HG02970 (cell line): ENCODE results near the gene AFTPH.

Source experiments
- ATAC-seq: cut with Tn5 transposase; IDR thresholded peaks from one replicate; pipeline ENCODE4 v1.9.1; 2021; ENCODE audit warnings: mild to moderate bottlenecking, moderate library complexity, moderate number of reproducible peaks; ENCODE audit not compliant: unreplicated experiment, low FRiP score

Gene AFTPH

GRCh38 chr2:64538764-64539433, 14.8 kb downstream of the AFTPH start:
- no peak for ATAC-seq

- no peak for ATAC-seq
Observed at GRCh38 chr2:64540615-64541014, 16.5 kb downstream of the AFTPH start.

- ATAC-seq = no peak
Observed at GRCh38 chr2:64541547-64541946, 17.4 kb downstream of the AFTPH start.

- ATAC-seq = no peak
Observed at GRCh38 chr2:64542071-64543007, 18.2 kb downstream of the AFTPH start.

- ATAC-seq = no peak
Observed at GRCh38 chr2:64543008-64543697, 19.0 kb downstream of the AFTPH start.

- ATAC-seq = no peak
Observed at GRCh38 chr2:64548761-64549160, 24.6 kb downstream of the AFTPH start.

GRCh38 chr2:64550042-64550441, 25.9 kb downstream of the AFTPH start:
- no peak for ATAC-seq

GRCh38 chr2:64551851-64552250, 27.7 kb downstream of the AFTPH start:
- ATAC-seq = no peak

GRCh38 chr2:64554117-64554516, 30.0 kb downstream of the AFTPH start:
- no peak for ATAC-seq

- ATAC-seq = no peak
Observed at GRCh38 chr2:64558445-64559081, 34.4 kb downstream of the AFTPH start.

GRCh38 chr2:64562148-64562784, 38.1 kb downstream of the AFTPH start:
- no peak for ATAC-seq

GRCh38 chr2:64563436-64563938, 39.4 kb downstream of the AFTPH start:
- no peak for ATAC-seq

GRCh38 chr2:64565949-64566710, 42.0 kb downstream of the AFTPH start:
- ATAC-seq = no peak

- ATAC-seq = no peak
Observed at GRCh38 chr2:64567473-64567872, 43.3 kb downstream of the AFTPH start.

- no peak for ATAC-seq
Observed at GRCh38 chr2:64568836-64569235, 44.7 kb downstream of the AFTPH start.

GRCh38 chr2:64574871-64575270, 50.7 kb downstream of the AFTPH start:
- no peak for ATAC-seq

GRCh38 chr2:64581018-64581417, 56.9 kb downstream of the AFTPH start:
- ATAC-seq = no peak

- ATAC-seq = no peak
Observed at GRCh38 chr2:64581777-64582539, 57.8 kb downstream of the AFTPH start.
